Measurements from ENCODE around the gene QSER1.

DNA sequence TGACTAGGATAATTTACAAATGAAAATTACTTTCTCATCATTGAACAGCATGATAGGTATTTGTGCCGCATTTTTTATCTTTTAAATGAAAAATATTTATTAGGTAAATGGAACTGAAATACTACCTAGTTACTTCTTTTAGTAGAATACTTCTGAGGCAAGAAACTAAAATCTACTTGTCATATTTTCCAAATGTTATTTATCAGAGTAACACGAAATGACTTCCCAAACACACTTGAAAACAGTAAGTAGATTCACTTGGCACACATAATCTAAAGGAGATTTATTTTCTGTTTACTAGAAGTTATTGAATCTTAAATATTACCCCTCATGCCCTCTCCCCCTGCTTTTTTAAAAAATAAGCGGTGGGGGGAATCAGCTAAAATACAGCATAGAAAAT, 2.3 kb downstream of the QSER1 start:
- TF ChIP-seq POLR2A (IDR thresholded peaks at IDR 0.05), result no peak
- no peak for TF ChIP-seq CTCF (IDR thresholded peaks at IDR 0.05)
